ENCODE results near the gene TMPRSS4. TPM values are rescaled to one million over a fixed set of nuclear protein-coding genes. Genes with fewer than 3 reads are reported as not detected.

Gene TMPRSS4
- polyA plus RNA-seq, 12 donors, result 0.05 to 20.5 (median 0.41) TPM; not detected in 1

DNA sequence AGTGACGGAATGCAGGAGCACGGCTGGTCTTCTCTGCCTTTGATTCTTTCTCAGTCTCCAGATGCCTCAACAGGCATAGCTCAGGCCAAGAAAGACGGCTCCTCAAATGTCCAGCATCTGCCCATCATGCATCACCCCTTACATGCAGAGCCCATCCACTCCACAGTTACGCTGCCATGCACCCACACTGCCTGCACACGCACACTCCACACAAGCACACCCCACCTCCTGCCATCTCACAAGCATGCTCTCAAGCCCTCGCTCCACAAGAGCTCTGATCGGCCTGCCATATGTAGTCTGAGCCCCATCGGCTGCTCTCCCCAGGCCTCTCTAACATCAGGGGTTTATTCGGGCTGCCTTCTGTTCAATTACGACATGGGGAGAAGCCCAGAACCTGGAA is 56.9 kb downstream of the TMPRSS4 start:
- DNase-seq, result no peak

DNA sequence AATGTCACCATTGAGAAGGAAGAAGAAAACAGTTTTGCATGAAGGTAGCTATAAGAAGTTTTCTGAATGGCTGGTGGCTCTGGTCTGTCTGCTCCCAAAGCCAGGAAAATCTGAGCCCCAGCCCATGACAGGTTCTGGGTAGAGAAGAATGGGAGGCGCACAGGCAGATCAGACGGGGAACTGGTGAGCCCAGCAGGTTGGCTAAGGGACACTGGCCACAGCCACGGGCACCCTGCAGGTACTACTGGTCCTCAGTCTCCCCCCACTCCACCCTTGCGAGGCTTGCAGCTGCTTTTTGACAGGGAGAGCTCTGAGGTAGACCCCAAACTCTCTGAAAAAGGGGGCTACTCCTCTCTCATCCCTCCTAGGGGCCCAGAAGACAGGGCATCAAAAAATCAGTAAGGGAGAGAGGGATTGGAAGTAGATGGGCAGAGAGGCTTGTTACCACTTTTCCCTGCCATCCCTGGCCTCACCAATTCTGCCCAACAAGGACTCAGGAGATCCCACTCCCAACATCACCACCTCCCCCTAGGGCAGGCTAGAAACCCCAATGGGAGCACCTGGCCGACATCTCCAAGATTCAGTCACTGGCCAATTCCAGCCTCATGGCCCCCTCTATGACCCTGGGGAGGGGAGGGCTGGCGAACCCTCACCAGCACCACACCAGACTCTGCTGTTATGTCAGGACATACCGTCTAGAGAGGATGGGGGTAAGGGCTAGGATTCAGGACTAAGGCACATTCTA is 58.3 kb downstream of the TMPRSS4 start:
- no peak for DNase-seq

DNA sequence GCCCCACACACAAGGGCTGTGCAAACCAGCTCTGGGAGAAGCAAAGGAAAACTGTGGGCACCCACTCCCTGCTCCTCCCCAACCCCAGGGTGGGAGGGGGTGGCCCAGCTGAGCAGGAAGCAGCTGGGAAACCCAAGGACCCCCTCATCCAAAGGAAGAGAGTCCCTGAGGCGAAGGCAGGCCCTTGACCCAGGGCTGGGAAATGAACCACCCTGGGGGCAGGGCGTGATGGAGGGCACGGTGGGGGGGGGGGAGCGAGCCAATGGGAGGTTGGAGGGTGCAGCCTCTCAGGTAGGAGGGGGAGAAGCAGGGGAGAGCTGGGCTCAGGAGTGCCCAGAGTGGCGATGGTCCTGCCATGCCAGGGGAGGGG is 58.9 kb downstream of the TMPRSS4 start:
- no peak for DNase-seq

DNA sequence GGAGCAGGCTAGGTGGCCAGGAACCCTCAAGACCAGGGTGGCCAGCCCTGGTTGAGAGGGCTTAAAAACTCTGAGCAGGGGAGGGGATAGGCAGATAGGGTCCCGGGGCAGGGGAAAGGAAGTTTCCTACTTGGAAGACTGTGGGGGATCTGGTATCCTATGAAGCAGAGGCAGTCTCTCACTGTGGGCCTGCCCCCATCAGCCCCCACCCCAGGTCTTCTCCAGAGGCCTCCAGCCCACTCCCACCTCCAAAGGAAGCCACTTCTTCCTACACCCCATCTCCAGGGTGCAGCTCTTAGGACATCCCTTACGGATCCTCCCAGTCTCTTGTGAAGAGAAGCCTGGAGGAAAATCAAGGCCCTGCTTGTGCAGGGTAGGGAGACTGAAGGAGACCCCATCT is 59.5 kb downstream of the TMPRSS4 start:
- DNase-seq, result no peak

DNA sequence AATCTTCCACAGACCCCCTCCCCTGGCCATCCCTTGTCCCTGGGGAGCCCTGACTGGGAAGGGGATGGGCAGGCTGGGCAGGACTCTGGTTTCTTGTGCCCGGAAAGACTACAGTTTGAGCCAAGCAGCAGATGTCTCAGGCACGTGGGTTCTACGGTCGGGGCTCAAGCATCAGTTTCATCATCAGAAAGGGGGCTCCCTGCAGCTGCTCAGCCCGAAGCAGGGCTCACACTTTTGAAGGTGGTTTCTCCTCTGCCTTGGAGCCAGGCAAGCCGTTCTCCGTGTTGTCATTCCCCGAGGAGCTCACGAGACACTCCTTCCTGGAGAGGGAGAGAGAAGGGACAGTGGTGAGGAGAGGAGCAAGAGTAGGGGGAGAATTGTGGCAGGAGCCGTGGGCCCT is 59.9 kb downstream of the TMPRSS4 start:
- DNase-seq, result no peak

DNA sequence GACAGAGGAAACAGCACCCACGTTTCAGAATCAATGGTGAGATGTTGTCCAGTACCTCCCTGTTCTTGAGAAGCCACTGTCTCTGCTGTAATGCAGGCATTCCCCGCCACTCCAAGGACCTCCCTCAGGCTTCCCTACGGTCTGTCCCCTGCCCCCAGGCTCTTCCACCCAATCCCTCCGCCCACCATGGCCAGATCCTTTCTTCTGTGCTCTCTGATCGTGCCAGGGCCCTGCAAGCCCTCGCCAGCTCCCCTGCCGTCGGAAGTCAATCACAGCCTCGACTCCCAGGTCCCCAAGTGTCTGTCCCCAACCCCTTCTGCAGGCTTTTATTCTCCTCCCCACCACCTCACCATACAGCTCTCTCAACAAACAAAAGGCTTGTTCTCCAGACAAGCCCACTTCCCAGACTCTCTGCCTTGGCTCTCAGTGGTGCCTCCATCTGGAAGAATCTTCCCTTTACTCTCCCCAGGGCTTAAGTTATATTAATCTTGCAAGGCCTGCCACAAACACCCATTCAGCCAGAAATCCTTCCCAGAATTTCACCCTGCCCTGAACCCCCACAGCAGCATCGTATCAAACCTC is 62.1 kb downstream of the TMPRSS4 start:
- DNase-seq, result no peak

DNA sequence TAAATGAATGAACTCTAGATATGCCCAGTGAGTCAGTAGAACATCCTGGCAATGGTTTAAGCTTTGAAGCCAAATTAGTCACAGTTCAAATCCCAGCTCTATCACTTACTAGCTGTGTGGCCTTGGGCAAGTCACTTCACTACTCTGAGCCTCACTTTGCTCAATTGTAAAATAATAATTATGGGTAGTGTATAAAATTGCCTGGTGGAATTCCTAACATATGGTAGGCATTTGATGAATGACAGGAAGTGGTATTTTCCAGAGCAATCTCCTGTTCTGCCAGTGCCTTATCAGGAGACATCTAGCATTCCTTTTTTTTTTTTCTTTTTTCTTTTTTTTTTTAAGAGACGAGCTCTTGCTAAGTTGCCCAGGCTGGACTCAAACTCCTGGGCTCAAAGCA is 62.7 kb downstream of the TMPRSS4 start:
- DNase-seq, result no peak

DNA sequence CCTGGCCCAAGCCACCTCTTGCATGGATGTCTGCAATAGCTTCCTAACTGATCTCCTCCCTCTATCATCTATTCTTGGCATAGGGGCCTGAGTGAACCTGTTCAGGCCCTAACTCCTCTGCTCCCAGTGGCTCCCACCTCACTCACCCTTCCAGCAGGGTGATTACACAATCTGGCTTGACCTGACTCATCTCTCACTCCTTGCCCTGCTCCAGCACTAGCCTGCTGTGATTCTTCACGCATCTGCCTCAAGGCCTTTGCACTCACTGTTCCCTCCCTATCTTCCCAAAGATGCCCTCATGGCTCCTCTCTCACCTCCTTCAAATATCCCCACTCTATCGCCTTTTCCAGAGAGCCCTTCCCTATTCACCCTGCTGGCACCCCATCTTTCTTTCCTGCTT is 65.2 kb downstream of the TMPRSS4 start:
- no peak for DNase-seq

DNA sequence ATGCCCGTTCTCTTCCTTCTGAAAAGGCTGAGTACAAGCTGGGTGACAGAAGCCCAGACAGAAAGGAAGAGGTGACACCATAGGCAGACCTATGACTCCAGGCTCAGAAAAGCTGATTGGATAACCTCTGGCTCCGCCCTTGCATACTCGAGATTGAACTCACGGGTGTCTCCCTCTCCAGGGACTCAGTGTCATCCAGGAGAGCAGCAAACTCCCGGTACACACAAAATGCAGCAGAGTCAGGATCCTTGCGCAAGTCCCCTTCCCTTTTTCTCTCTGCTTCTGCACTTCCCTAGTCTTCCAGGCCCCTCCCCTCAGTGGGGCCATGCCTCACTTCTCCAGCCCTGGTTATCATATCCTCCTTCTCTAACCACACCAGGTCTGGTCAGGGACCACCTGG is 65.9 kb downstream of the TMPRSS4 start:
- DNase-seq, result no peak

DNA sequence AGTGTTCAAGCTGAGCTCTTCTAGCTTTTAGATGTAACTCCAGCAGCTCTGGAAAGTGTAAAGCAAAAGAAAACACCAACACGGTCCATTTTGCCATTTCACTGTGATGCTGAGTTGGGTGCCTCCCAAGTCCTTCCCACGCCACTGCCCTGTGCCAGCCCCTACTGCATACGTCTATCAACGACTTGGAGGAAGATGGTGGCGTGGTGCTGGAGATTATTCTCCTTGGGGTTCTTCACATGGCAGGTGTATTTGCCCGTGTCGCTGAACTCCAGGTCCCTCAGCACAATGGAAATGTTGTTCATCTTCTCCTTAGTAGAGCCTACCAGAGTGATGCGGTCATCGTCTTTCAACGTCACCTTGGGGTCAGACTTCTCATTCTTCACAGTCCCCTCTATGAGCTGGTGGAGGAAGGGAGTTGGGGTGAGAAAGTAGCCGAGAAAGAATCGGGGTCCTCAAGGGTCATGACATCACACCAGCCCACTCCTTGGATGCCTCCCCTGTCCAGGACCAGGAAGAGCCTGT is 66.8 kb downstream of the TMPRSS4 start:
- no peak for DNase-seq

DNA sequence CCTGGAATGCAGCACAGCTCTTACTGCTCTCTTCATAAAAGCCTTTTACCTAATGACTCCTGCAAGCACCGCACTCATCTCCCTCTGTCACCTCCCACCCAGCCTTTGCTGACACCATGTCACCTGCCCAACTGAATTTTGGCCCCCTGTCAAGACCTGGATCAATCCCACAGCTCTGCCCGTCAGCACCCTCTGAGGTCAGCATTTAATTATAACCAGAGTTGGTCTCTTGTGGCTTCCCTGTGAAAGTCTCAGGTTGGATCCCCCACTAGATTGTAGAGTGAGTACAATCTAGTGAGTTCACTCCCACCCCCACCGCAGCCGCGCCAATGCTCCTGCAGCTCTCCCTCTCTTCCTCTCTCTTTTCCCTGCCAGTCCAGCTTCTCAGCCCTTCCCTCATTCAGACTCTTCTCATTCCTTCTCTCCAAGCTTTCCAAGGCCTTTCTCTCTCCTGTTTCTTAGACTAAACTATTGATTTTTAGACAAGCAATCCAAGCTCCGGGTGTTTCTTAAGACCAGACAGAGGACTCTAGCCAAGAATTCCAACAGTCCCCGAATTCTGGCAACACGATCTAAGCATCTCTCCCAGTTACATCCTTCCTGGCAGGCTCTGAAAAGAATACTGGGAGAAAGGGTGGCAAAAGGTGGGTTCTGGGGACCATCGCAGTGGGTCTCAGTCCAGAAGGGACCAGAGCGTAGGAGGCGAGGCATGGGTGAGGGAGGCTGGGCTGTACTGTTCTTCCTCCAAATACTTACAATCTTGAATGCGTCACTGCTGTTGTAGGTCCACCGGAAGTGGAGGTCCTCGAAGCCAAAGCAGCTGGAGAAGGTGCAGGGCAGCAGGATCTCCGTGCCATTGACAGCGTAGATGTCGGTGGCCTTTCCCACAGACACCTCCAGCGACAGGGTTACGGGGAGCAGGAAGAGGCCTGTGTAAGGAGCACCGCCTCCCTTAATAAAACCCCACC is 67.7 kb downstream of the TMPRSS4 start:
- no peak for DNase-seq

DNA sequence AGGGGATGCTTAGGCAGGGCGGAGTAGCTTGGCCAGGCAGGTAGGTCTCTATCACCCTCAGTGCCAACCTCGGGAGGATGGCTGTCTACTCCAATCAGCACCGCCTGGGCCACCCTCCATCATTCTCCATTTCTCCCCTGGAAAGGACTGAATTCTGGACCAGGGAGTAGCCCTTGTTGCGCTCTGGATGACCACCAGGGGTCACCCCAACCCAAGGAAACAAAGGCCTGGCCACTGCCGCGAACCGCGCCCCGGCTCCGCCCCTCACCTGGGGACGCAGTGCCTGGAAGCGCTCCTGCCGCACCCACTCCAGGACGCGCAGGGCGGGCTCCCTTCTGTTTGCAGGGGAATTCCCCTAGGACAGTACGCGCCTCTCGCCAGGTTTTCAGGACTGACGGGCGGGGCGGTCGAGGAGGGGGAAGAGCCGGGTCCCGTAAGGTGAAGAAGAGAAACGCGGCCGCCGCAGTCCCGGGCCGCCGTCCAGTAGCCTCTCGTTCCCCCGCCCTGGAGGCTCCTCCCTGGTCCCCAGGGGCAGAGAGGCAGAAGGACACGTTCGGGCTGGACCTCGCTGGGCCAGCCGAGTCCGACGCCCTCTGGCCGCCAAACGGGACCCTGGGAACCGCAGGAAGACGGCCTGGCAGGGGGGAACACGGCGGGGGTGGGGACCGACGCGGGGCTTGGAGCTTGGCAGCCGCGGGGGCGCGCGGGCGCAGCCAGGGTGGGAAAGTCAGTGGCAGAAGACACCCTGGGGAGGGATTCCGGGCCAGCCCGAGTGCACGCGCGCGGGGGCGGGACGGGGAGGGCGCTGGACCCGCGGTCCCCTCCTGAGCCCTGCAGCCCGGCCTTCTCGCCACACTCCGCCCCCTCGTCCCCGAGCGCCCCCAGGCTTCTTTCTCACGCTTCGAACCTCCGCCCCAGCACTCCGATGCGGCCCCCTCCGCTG is 68.7 kb downstream of the TMPRSS4 start:
- peak; percentile 78 for DNase-seq

DNA sequence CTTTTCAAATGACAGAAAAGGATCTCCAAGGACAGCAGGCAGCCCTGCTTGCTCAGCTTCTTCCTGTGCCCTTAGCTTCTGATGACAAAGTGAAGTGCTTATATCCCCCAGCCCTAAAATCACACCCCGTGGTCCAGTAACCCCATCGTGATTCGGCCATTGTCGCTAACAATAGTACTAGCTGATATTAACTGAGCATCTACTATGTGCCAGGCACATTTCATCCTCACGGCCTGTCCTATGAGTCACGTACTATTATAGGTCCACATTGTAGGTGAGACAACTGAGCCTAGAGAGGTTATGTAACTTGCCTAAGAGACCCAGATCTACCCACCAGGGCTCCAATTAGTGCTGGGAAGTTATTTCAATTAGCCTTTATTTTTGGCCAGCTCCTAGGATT is 69.7 kb downstream of the TMPRSS4 start:
- DNase-seq, result no peak

DNA sequence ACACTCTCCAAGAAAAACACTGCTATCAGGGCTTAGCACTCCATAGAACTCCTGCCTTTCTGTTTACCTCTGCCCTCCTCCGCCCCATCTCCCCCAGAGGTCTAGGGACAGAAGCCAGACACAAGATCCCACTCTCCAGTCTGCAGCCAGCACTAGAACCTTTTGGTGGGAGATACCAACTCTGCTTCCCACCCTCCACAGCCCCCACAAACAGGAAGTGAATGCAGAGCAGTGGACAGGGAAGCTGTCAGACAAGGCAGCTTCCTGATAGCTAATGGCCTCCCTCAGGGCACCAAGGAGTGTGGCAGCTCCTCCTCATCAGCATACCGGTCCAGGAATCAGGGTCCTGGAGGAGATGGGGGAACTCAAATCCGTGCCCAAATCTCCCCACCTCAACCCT is 70.6 kb downstream of the TMPRSS4 start:
- DNase-seq, result no peak

DNA sequence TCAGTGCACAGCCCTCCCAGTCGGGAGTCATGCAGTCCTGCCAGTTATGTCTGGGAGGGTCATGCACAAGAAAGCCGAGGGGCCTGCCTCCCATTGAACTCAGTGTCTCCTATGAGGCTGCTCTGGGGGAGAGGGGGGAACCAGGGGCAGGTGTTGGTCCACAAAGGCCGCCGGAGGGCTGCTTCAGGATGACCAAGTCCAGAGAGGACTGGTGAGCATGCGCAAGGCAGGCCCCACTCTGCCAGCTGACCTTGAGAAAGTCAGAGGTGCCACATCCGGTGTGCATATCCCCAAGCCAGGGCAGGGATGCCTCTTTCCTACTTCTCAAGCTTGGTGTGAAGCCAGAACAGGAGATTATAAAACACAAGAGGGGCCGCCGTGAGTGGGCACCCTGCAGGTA is 71.4 kb downstream of the TMPRSS4 start:
- no peak for DNase-seq

DNA sequence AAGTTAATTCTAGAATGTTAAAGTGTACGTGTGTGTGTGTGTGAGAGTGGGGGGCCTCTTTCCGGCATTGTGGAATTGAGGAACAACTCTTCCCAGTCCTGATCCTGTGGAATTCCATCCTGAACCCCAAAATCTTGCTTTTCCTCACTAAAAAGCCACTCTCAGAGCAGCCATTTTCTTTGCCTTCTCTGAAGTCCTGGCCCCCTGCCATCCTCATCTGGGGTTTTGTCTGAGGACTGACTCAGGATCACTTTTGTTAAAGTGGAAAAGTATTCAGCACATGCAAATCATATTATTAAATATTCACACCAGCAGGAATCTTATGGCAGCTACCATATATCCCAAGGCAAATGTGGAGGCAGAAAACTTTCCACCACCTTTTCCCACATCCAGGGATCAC is 72.0 kb downstream of the TMPRSS4 start:
- no peak for DNase-seq

DNA sequence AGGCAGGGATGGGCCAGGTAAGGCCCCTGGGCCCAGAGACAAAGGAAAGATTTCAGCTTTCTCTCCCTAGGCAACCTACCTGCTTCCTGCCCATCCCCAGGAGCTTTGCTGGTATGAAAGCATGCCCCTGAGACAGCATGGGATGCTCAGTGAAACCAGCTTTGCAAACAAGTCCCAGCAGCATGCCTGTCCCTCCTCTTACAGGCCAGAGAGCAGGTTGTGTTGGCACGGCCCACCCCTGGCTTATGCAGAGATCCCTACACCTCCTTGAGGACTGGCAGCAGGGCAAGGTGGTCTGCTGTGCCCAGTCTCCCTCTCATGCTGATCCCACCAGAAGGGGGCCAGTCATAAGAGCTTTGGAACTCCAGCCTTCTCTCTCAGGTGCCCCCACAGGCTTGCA is 72.6 kb downstream of the TMPRSS4 start:
- no peak for DNase-seq

DNA sequence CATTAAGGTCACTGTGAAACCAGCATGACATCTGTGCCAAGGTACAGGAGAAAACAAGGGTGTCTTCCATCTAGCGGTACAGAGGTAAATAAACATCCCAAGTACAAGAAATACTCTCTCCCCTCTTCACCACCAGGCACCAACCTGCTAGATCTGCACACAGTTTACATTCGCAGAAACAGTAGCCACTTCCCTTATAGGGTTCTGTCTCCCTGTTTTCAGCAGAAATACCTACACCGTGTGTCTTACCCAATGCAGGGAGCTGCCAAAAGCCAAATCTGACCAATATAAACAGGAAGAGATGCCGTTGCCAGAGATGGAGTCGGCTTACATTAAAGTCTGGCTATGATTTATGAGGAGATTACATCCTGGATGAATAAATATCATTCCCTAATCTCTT is 74.6 kb downstream of the TMPRSS4 start:
- DNase-seq, result no peak

DNA sequence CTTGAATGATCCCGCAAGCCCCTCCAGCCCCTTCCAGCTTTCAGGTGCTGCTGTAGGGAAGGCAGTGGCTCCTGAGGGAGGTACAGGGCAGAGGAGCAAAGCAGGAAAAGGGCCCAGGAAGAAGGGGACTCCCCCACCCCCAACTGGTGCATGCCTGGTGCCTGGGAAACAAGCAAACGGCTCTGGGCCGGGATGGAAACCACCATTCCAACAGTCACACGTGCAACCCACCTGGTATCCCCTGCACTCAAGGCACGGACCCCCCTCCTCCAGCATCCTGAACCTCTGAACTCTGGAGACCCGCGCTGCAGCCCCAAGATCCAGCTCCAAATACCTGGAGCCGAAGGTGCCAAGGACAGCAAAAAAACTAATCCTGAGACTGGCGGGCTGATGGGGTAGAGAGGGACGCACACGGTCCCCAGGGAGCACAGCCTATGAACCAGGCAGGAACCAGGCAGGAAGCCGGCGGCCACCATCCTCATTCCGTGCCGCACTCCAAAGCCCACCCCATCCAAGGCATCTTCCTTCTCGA is 75.2 kb downstream of the TMPRSS4 start:
- DNase-seq, result no peak

DNA sequence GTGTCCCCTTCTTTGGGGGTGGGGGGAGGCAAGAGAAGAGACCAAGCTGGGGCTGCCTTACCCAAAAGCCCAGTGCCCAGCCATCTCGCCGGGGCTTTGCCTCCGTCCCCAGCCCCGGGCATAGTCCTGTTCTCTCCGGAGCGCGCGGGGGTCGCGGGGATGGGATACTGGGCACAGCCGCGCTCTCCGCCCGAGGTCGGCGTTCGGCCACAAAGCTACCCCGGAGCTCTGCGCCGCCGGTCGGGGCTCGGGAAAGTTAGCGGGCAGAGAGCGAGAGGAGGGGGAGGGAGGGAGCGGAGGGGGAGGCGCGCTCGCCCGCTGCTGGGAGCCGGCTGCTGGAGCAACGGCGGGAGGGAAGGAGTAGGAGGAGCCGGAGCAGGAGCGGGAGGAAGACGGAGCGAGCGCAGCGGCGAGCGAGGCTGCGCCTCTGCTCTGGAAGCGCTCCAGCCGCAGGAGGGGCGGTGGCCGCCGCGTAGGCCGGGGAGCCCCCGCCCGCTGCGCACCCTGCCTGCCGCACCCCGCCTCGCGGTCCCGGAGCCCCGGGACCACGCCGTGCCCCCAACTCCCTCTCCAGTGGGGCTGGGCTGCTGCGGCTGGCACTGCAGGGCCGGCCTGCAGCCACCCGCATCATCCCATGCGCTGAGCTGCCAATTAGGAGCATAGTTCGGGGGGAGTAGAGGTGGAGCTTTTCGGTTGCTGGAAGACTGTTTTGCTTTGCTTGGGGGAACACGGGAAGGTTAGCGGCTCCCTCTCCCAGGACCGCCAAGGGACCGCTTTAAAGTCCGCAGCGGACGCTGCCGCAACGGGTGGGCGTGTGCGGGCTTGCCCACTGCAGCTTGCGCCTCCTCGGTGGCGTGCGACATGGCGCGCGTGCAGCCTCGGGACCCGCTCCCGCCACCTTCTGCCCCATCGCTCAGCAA is 75.9 kb downstream of the TMPRSS4 start, which contains the start of gene SCN4B:
Gene SCN4B (minus strand): TSS at position 272 of the 920 bp plus-strand sequence. CDS start 150 bp downstream, at position 122.
- DNase-seq, result peak; percentile 74
